GM12878 (cell line): ENCODE results near the gene TNFRSF8.

Experiments used
- TF ChIP-seq, protein P1 (sequence below), 3 experiments: IDR thresholded peaks in 2 of 3; conservative IDR thresholded peaks in 1 of 3; 2 replicates each; pipeline ENCODE4 v1.5.1; 2011; ENCODE audit warnings: low read depth in 3 of 3, low read length in 3 of 3, mild to moderate bottlenecking in 3 of 3, control low read depth in 2 of 3, moderate library complexity in 2 of 3, inconsistent platforms in 1 of 3, mixed read lengths in 1 of 3; ENCODE audit not compliant: control insufficient read depth in 2 of 3, insufficient read depth in 1 of 3; ENCODE audit errors: extremely low read depth in 1 of 3
- TF ChIP-seq, protein P2 (sequence below): fragments of 450-650 bp; IDR thresholded peaks from 2 replicates; pipeline ENCODE4 v1.6.1; 2018; ENCODE audit warnings: mild to moderate bottlenecking, low read depth, moderate library complexity; ENCODE audit not compliant: partially characterized antibody

DNA sequence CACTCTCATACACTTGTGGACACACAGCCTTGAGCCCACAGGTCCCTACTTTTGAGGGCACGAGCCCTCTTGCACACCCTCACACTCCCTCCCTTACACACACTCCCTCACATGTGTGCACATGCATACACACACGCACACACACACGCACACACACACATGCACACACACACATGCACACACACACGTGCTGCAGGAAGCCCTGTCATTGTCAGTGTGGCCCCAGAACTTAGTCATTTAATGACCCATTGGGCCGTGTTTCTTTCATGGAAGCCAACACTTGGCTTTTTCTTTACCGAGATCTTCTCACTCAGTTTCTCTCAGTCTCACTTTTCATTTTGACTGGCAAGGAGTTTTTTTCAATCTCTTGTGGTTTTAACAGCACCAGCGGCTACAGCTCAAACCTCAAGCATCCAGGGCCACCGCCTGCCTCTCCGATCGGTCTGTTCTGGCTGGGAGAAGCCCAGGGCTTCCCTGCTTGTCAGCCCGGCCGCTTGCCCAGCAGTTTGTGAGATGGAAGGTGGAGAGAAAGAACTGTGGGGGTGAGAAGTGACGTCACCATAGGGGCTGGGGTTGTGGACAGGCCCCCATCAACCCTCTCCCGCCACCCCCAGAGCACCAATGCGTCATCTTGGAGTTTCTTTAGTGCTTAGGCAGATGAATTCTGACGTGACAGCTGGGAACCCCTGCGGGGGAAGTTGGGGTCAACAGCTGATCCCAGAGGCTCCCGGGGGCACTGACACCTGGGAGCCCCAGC lies 15.8 kb upstream of the TNFRSF8 start:
- TF ChIP-seq, protein P1, sequence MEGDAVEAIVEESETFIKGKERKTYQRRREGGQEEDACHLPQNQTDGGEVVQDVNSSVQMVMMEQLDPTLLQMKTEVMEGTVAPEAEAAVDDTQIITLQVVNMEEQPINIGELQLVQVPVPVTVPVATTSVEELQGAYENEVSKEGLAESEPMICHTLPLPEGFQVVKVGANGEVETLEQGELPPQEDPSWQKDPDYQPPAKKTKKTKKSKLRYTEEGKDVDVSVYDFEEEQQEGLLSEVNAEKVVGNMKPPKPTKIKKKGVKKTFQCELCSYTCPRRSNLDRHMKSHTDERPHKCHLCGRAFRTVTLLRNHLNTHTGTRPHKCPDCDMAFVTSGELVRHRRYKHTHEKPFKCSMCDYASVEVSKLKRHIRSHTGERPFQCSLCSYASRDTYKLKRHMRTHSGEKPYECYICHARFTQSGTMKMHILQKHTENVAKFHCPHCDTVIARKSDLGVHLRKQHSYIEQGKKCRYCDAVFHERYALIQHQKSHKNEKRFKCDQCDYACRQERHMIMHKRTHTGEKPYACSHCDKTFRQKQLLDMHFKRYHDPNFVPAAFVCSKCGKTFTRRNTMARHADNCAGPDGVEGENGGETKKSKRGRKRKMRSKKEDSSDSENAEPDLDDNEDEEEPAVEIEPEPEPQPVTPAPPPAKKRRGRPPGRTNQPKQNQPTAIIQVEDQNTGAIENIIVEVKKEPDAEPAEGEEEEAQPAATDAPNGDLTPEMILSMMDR (IDR thresholded peaks at IDR 0.05 in 2 of 3, conservative IDR thresholded peaks at IDR 0.05 in 1 of 3; ENCODE audit: control insufficient read depth in 2 of 3, extremely low read depth in 1 of 3, insufficient read depth in 1 of 3, low read depth in 3 of 3, low read length in 3 of 3), result no peak
- TF ChIP-seq, protein P2, sequence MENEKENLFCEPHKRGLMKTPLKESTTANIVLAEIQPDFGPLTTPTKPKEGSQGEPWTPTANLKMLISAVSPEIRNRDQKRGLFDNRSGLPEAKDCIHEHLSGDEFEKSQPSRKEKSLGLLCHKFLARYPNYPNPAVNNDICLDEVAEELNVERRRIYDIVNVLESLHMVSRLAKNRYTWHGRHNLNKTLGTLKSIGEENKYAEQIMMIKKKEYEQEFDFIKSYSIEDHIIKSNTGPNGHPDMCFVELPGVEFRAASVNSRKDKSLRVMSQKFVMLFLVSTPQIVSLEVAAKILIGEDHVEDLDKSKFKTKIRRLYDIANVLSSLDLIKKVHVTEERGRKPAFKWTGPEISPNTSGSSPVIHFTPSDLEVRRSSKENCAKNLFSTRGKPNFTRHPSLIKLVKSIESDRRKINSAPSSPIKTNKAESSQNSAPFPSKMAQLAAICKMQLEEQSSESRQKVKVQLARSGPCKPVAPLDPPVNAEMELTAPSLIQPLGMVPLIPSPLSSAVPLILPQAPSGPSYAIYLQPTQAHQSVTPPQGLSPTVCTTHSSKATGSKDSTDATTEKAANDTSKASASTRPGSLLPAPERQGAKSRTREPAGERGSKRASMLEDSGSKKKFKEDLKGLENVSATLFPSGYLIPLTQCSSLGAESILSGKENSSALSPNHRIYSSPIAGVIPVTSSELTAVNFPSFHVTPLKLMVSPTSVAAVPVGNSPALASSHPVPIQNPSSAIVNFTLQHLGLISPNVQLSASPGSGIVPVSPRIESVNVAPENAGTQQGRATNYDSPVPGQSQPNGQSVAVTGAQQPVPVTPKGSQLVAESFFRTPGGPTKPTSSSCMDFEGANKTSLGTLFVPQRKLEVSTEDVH, result peak; percentile 77
